ENCODE measurements around the gene GFOD1.
"Not testable (repeated sequence)": the region's sequence is repeated elsewhere in the genome, so short reads cannot be mapped to it uniquely, and the experiment has no call there.

Gene GFOD1

GRCh38 chr6:13450628-13451027, 36.8 kb downstream of the GFOD1 start:
- peaks cover 8% of the 10 kb centered on the region for H3K4me1 ChIP-seq (ENCODE audit: control insufficient read depth, insufficient read depth, low read length, poor library complexity, severe bottlenecking)
- H3K36me3 ChIP-seq (ENCODE audit: control insufficient read depth, insufficient read depth, low read length): peaks cover 27% of the 10 kb centered on the region
- WGBS, 2 experiments (ENCODE audit: insufficient coverage in 2 of 2): 97 to 100% methylated on average over 4 to 6 of the region's 6 CpGs
- no peak overlapping the region for H3K4me3 ChIP-seq (ENCODE audit: extremely low read depth, insufficient read depth, low read length, poor library complexity, severe bottlenecking)
- no peak overlapping the region for H3K27ac ChIP-seq (ENCODE audit: low read depth, low read length, severe bottlenecking)
- H3K9me3 ChIP-seq (ENCODE audit: control insufficient read depth, low read length): peaks cover 14% of the 10 kb centered on the region

DNA sequence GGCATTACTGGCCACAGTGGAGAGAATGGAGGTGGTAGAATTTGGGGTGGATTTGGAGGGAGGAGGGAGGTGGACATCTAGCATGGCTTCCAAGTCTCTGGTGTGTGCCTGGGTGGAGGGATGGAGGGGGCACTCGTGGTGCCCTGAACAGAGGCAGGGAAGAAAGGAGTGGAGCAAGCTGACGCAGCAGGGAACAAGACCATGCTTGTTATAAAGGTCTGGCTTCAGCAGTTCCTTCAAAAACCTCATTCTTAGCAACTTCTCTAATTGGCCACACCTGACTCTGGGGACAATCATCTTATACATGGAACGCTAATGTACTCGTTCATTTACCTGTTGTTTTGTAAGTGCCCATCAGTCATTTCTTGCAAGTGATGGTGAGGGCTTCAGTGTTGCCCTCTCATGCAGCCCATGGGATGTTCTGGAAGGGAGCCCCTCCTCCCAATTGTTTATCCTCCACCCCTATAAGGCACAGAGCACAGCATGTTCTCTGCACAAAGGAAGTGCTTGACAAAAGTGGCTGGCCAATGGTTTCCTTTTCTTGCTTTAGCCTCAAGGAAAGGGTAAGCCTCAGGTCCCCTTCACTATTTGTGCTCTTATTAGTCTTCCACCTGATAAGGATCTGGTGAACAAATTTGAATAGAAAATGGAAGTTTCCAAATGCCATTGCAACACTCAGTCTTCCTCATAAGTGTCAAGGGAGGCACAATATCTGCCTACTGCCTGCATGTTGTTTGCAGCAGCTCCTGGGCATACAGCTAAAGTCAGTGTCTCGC, 39.3 kb downstream of the GFOD1 start:
- H3K9me3 ChIP-seq (ENCODE audit: control insufficient read depth, low read length): peaks cover 14% of the 10 kb centered on the region
- H3K36me3 ChIP-seq (ENCODE audit: control insufficient read depth, insufficient read depth, low read length): peaks cover 27% of the 10 kb centered on the region
- 94 to 100% methylated on average over 1 to 4 of the region's 5 CpGs for WGBS, 2 experiments (ENCODE audit: insufficient coverage in 2 of 2)
- peaks cover 4% of the 10 kb centered on the region for H3K4me1 ChIP-seq (ENCODE audit: control insufficient read depth, insufficient read depth, low read length, poor library complexity, severe bottlenecking)
- H3K27ac ChIP-seq (ENCODE audit: low read depth, low read length, severe bottlenecking): no peak overlapping the region
- H3K4me3 ChIP-seq (ENCODE audit: extremely low read depth, insufficient read depth, low read length, poor library complexity, severe bottlenecking): no peak overlapping the region

DNA sequence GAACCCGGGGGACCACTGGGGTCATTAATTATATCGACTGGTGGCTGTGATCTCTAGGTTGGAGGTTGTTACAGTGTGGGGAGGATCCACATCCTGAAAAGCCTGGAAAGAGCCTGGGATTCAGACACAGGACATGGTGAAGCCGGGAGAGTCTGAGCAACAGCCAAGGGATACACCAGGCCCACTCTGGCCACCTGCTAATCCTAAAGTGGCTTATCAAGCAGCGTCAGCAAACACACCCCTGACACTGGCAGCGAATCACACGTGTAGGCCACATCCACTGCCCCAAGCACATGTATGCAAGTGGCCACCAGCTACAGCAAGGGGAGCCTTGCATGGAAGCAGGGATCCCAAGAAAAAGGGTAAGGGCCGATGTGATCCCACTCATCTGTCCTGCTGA, 41.0 kb downstream of the GFOD1 start:
- WGBS, 2 experiments (ENCODE audit: insufficient coverage in 2 of 2): 87 to 92% methylated on average over 5 to 6 of the region's 7 CpGs
- Histone ChIP-seq H3K4me3 (ENCODE audit: extremely low read depth, insufficient read depth, low read length, poor library complexity, severe bottlenecking) (no peak overlapping the region), H3K36me3 (ENCODE audit: control insufficient read depth, insufficient read depth, low read length) (peaks cover 21% of the 10 kb centered on the region), H3K4me1 (ENCODE audit: control insufficient read depth, insufficient read depth, low read length, poor library complexity, severe bottlenecking) (peaks cover 4% of the 10 kb centered on the region), H3K27ac (ENCODE audit: low read depth, low read length, severe bottlenecking) (peak overlapping the region; percentile 10), H3K9me3 (ENCODE audit: control insufficient read depth, low read length) (peaks cover 14% of the 10 kb centered on the region)

DNA sequence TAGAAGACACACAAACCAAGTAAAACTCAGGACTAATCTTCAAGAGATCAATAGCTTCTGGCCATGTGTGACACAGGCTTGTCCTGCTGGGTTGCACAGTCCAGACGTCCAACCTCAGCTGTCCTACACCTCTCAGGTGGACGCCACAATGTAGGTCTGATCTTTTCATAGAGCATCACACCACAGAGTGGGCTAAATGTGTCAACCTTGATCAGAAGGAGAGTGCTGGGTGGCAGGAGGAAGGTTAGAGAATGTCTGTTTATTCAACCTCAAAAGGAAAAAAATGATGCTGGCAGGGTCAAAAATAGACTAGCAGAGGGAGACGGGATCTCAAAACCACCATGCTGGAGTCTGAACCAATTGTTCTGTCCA, 41.7 kb downstream of the GFOD1 start:
- Histone ChIP-seq H3K4me1 (ENCODE audit: control insufficient read depth, insufficient read depth, low read length, poor library complexity, severe bottlenecking) (peaks cover 4% of the 10 kb centered on the region), H3K9me3 (ENCODE audit: control insufficient read depth, low read length) (peaks cover 14% of the 10 kb centered on the region), H3K27ac (ENCODE audit: low read depth, low read length, severe bottlenecking) (peak overlapping the region; percentile 10), H3K36me3 (ENCODE audit: control insufficient read depth, insufficient read depth, low read length) (peaks cover 15% of the 10 kb centered on the region), H3K4me3 (ENCODE audit: extremely low read depth, insufficient read depth, low read length, poor library complexity, severe bottlenecking) (no peak overlapping the region)
- WGBS, 2 experiments (ENCODE audit: insufficient coverage in 2 of 2): 94 to 100% methylated on average over 2 to 3 of the region's 3 CpGs

- H3K4me3 ChIP-seq (ENCODE audit: extremely low read depth, insufficient read depth, low read length, poor library complexity, severe bottlenecking): no peak overlapping the region
- peaks cover 9% of the 10 kb centered on the region for H3K36me3 ChIP-seq (ENCODE audit: control insufficient read depth, insufficient read depth, low read length)
- peaks cover 4% of the 10 kb centered on the region for H3K4me1 ChIP-seq (ENCODE audit: control insufficient read depth, insufficient read depth, low read length, poor library complexity, severe bottlenecking)
- WGBS, 2 experiments (ENCODE audit: insufficient coverage in 2 of 2): 52 to 70% methylated on average over 6 to 7 of the region's 9 CpGs
- H3K9me3 ChIP-seq (ENCODE audit: control insufficient read depth, low read length): peaks cover 11% of the 10 kb centered on the region
- H3K27ac ChIP-seq (ENCODE audit: low read depth, low read length, severe bottlenecking): no peak overlapping the region
These were observed 42.2 kb downstream of the GFOD1 start for GRCh38 chr6:13445005-13445743.

GRCh38 chr6:13444604-13445003, 42.8 kb downstream of the GFOD1 start:
- WGBS, 2 experiments (ENCODE audit: insufficient coverage in 2 of 2): no CpG with 5 or more reads among the region's 3 CpGs
- no peak overlapping the region for H3K4me3 ChIP-seq (ENCODE audit: extremely low read depth, insufficient read depth, low read length, poor library complexity, severe bottlenecking)

GRCh38 chr6:13443978-13444377, 43.4 kb downstream of the GFOD1 start:
- not testable (repeated sequence) for H3K4me3 ChIP-seq (ENCODE audit: extremely low read depth, insufficient read depth, low read length, poor library complexity, severe bottlenecking); H3K27ac ChIP-seq (ENCODE audit: low read depth, low read length, severe bottlenecking); H3K9me3 ChIP-seq (ENCODE audit: control insufficient read depth, low read length); H3K4me1 ChIP-seq (ENCODE audit: control insufficient read depth, insufficient read depth, low read length, poor library complexity, severe bottlenecking); H3K36me3 ChIP-seq (ENCODE audit: control insufficient read depth, insufficient read depth, low read length)
- 100% methylated on average over 1 of the region's 6 CpGs; no CpG with 5 or more reads in 1 of the 2 experiments for WGBS, 2 experiments (ENCODE audit: insufficient coverage in 2 of 2)

More at GRCh38 chr6:13444604-13445003, 42.8 kb downstream of the GFOD1 start:
- H3K36me3 ChIP-seq (ENCODE audit: control insufficient read depth, insufficient read depth, low read length): peaks cover 4% of the 10 kb centered on the region
- H3K4me1 ChIP-seq (ENCODE audit: control insufficient read depth, insufficient read depth, low read length, poor library complexity, severe bottlenecking): peaks cover 4% of the 10 kb centered on the region
- H3K9me3 ChIP-seq (ENCODE audit: control insufficient read depth, low read length): peaks cover 5% of the 10 kb centered on the region
- H3K27ac ChIP-seq (ENCODE audit: low read depth, low read length, severe bottlenecking): no peak overlapping the region

- Histone ChIP-seq H3K27ac (ENCODE audit: low read depth, low read length, severe bottlenecking) (no peak overlapping the region), H3K36me3 (ENCODE audit: control insufficient read depth, insufficient read depth, low read length) (no peaks in the 10 kb centered on the region), H3K9me3 (ENCODE audit: control insufficient read depth, low read length) (no peaks in the 10 kb centered on the region), H3K4me1 (ENCODE audit: control insufficient read depth, insufficient read depth, low read length, poor library complexity, severe bottlenecking) (peaks cover 4% of the 10 kb centered on the region), H3K4me3 (ENCODE audit: extremely low read depth, insufficient read depth, low read length, poor library complexity, severe bottlenecking) (no peak overlapping the region)
- WGBS, 2 experiments (ENCODE audit: insufficient coverage in 2 of 2): no CpG with 5 or more reads among the region's 4 CpGs
These were observed 45.6 kb downstream of the GFOD1 start for GRCh38 chr6:13441778-13442177.

DNA sequence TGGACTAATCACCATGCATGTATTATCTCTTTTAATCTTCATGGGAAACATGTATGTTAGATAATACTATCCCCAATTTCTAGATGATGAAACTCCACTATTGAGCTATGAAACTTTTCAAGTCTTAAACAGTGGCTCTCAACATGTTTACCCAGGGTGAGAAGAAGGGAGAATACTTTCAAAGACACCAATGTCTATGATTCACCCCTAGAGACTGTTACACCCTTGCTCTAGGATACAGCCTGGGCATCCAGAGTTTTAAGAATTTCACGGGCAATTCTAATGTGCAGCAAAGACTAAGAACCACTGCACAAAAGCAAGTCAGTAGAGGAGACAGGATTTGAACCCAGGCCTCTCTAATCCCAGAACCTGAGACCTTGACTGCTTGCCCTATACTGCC, 47.8 kb downstream of the GFOD1 start:
- H3K9me3 ChIP-seq (ENCODE audit: control insufficient read depth, low read length): no peaks in the 10 kb centered on the region
- no peaks in the 10 kb centered on the region for H3K4me1 ChIP-seq (ENCODE audit: control insufficient read depth, insufficient read depth, low read length, poor library complexity, severe bottlenecking)
- no peak overlapping the region for H3K27ac ChIP-seq (ENCODE audit: low read depth, low read length, severe bottlenecking)
- H3K4me3 ChIP-seq (ENCODE audit: extremely low read depth, insufficient read depth, low read length, poor library complexity, severe bottlenecking): no peak overlapping the region
- no peaks in the 10 kb centered on the region for H3K36me3 ChIP-seq (ENCODE audit: control insufficient read depth, insufficient read depth, low read length)
- WGBS, 2 experiments (ENCODE audit: insufficient coverage in 2 of 2): 100% methylated on average over 1 of the region's 1 CpG

- no CpG with 5 or more reads among the region's 1 CpG for WGBS, 2 experiments (ENCODE audit: insufficient coverage in 2 of 2)
- no peak overlapping the region for H3K27ac ChIP-seq (ENCODE audit: low read depth, low read length, severe bottlenecking)
- no peaks in the 10 kb centered on the region for H3K9me3 ChIP-seq (ENCODE audit: control insufficient read depth, low read length)
- H3K4me3 ChIP-seq (ENCODE audit: extremely low read depth, insufficient read depth, low read length, poor library complexity, severe bottlenecking): no peak overlapping the region
- H3K4me1 ChIP-seq (ENCODE audit: control insufficient read depth, insufficient read depth, low read length, poor library complexity, severe bottlenecking): no peaks in the 10 kb centered on the region
- H3K36me3 ChIP-seq (ENCODE audit: control insufficient read depth, insufficient read depth, low read length): no peaks in the 10 kb centered on the region
These were observed 49.3 kb downstream of the GFOD1 start for GRCh38 chr6:13438126-13438525.

All from mesodermal cell (in vitro differentiated cells).